Right lobe of liver (tissue), 4 donors: ENCODE data around the gene INSIG2.

Experiments used
- POLR2A ChIP-seq: fragments of 450-650 bp; IDR thresholded peaks from one replicate; pipeline ENCODE4 v1.6.1; 2017; ENCODE audit warnings: antibody characterized with exemption, mild to moderate bottlenecking
- TF ChIP-seq, protein P1 (sequence below), 4 donors: fragments of 200-600 bp in 3 of 4; fragments of 450-650 bp in 1 of 4; IDR thresholded peaks; one replicate each; pipeline versions ENCODE4 v1.5.1 to v1.8.0; 2016 to 2022; ENCODE audit warnings: antibody characterized with exemption in 4 of 4, mild to moderate bottlenecking in 2 of 4
- donor health status: DM: no; HTN: no; CAD: no.
- donor health status: DM: no; HTN: no; CAD: no.
- donor health status: DM: no; HTN: yes; CAD: no.

GRCh38 chr2:118090387-118091139 lies 2.3 kb downstream of the INSIG2 start:
- TF ChIP-seq POLR2A, result no peak
- TF ChIP-seq, protein P1, sequence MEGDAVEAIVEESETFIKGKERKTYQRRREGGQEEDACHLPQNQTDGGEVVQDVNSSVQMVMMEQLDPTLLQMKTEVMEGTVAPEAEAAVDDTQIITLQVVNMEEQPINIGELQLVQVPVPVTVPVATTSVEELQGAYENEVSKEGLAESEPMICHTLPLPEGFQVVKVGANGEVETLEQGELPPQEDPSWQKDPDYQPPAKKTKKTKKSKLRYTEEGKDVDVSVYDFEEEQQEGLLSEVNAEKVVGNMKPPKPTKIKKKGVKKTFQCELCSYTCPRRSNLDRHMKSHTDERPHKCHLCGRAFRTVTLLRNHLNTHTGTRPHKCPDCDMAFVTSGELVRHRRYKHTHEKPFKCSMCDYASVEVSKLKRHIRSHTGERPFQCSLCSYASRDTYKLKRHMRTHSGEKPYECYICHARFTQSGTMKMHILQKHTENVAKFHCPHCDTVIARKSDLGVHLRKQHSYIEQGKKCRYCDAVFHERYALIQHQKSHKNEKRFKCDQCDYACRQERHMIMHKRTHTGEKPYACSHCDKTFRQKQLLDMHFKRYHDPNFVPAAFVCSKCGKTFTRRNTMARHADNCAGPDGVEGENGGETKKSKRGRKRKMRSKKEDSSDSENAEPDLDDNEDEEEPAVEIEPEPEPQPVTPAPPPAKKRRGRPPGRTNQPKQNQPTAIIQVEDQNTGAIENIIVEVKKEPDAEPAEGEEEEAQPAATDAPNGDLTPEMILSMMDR (IDR thresholded peaks at IDR 0.05), result no peak
